D721Med (cell line): ENCODE results near the gene DPH2.

Experiments
- DNase-seq: peaks from one replicate; pipeline ENCODE4 v3.0.0; 2011; ENCODE audit warnings: low spot score; ENCODE audit not compliant: insufficient read length
- FAIRE-seq: peaks from 2 replicates; lab custom pipeline; 2011; peaks lifted over from hg19 to GRCh38; lab: Jason Lieb, UNC
- CTCF ChIP-seq: IDR thresholded peaks from 2 replicates; pipeline ENCODE4 v1.5.1; 2012; ENCODE audit warnings: mild to moderate bottlenecking, control low read depth; ENCODE audit not compliant: insufficient read depth; ENCODE audit errors: missing control alignments

Gene DPH2

GRCh38 chr1:43931711-43932660 is 37.8 kb upstream of the DPH2 start:
- DNase-seq (no peak), FAIRE-seq (no peak)
- TF ChIP-seq CTCF: no peak

GRCh38 chr1:43932786-43933385 is 36.9 kb upstream of the DPH2 start:
- no peak for DNase-seq
- FAIRE-seq: no peak
- no peak for TF ChIP-seq CTCF

GRCh38 chr1:43933386-43934100 is 36.3 kb upstream of the DPH2 start, which contains the start of gene ARTN:
TSS of gene ARTN (plus strand) at chr1:43933801. CDS start at chr1:43935657, 1,856 bp downstream.
- no peak for DNase-seq
- no peak for FAIRE-seq
- TF ChIP-seq CTCF: no peak

GRCh38 chr1:43934101-43934985 is 35.5 kb upstream of the DPH2 start:
- peak; percentile 91 for DNase-seq
- TF ChIP-seq CTCF: peak; percentile 91
- FAIRE-seq: no peak

GRCh38 chr1:43934986-43935324 is 34.9 kb upstream of the DPH2 start:
- DNase-seq: no peak
- TF ChIP-seq CTCF: no peak
- FAIRE-seq: no peak

GRCh38 chr1:43935711-43936427 is 33.9 kb upstream of the DPH2 start:
- TF ChIP-seq CTCF: no peak
- DNase-seq (no peak), FAIRE-seq (no peak)
